GM19452 (cell line): ENCODE measurements around the gene PCDHGB2.
"Not testable (repeated sequence)": the region's sequence is repeated elsewhere in the genome, so short reads cannot be mapped to it uniquely, and the experiment has no call there.

Source experiments
- ATAC-seq: cut with Tn5 transposase; IDR thresholded peaks from one replicate; pipeline ENCODE4 v1.9.1; 2021; ENCODE audit not compliant: unreplicated experiment

Gene PCDHGB2

DNA sequence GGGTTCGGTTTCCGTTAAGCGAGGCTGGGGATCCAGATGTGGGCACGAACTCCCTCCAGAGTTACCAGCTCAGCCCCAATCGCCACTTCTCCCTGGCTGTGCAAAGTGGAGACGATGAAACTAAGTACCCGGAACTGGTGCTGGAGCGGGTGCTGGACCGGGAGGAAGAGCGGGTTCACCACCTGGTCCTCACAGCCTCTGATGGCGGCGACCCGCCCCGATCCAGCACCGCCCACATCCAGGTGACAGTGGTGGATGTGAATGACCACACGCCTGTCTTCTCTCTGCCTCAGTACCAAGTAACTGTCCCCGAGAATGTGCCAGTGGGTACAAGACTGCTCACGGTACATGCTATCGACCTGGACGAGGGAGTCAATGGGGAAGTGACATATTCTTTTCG is 23.6 kb downstream of the PCDHGB2 start:
- no peak for ATAC-seq

DNA sequence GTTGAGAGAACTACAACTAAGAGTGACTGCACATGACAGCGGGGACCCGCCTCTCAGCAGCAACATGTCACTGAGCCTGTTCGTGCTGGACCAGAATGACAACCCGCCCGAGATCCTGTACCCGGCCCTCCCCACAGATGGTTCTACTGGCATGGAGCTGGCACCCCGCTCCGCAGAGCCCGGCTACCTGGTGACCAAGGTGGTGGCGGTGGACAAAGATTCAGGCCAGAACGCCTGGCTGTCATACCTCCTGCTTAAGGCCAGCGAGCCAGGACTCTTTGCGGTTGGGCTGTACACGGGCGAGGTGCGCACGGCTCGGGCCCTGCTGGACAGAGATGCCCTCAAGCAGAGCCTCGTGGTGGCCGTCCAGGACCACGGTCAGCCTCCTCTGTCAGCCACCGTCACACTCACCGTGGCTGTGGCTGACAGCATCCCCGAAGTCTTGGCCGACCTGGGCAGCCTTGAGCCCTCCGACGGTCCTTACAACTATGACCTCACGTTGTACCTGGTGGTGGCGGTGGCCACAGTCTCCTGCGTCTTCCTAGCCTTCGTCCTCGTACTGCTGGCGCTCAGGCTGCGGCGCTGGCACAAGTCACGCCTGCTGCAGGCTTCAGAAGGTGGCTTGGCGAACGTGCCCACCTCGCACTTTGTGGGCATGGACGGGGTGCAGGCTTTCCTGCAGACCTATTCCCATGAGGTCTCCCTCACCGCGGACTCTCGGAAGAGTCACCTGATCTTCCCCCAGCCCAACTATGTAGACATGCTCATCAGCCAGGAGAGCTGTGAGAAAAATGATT is 24.9 kb downstream of the PCDHGB2 start:
- ATAC-seq = no peak

DNA sequence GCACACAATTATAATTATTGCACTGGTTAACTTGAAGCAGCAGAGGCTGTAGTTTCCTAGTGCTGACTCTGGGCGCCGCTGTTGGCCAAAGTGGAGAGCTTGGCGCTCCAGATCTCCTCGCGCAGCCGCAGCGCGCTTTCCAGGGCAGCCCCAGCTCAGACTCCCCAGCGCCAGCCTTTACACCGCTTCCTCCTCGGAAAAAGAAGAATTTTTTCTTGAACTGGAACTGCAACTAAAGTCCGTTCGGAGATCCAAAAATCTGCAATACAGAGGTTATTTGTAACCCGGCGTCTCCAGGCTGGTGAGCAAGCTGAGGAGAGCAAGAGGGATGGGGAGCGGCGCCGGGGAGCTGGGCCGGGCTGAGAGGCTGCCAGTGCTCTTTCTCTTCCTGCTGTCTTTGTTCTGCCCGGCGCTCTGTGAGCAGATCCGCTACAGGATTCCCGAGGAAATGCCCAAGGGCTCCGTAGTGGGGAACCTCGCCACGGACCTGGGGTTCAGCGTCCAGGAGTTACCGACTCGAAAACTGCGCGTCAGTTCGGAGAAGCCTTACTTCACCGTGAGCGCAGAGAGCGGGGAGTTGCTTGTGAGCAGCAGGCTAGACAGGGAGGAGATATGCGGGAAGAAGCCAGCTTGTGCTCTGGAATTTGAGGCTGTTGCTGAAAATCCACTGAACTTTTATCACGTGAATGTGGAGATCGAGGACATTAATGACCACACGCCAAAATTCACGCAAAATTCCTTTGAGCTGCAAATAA is 27.9 kb downstream of the PCDHGB2 start, which contains the start of gene PCDHGB4:
TSS of gene PCDHGB4 (plus strand) at position 142 of the 755 bp plus-strand sequence. CDS start at position 329, 187 bp downstream.
- ATAC-seq = not testable (repeated sequence)

DNA sequence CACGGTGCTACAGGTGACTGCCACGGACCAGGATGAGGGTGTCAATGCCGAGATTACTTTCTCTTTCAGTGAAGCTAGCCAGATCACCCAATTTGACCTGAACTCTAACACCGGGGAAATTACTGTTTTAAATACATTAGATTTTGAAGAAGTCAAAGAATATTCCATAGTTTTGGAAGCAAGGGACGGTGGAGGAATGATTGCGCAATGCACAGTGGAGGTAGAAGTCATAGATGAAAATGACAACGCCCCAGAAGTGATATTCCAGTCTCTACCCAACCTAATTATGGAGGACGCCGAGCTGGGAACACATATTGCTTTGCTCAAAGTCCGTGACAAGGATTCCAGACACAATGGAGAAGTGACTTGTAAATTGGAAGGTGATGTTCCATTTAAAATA is 28.9 kb downstream of the PCDHGB2 start:
- no peak for ATAC-seq

DNA sequence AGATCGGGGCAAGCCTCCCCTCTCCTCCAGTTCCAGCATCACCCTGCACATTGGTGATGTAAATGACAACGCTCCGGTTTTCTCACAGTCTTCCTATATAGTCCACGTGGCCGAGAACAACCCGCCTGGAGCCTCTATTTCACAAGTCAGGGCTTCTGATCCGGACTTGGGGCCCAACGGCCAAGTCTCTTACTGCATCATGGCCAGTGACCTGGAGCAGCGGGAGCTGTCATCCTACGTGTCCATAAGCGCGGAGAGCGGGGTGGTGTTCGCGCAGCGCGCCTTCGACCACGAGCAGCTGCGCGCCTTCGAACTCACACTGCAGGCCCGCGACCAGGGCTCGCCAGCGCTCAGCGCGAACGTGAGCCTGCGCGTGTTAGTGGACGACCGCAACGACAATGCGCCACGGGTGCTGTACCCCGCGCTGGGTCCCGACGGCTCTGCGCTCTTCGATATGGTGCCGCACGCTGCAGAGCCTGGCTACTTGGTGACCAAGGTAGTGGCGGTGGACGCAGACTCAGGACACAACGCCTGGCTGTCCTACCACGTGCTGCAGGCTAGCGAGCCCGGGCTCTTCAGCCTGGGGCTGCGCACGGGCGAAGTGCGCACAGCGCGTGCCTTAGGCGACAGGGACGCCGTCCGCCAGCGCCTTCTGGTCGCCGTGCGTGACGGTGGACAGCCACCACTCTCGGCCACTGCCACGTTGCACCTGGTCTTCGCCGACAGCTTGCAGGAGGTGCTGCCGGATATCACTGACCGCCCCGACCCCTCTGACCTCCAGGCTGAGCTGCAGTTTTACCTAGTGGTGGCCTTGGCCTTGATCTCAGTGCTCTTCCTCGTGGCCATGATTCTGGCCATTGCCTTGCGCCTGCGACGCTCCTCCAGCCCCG is 29.6 kb downstream of the PCDHGB2 start:
- ATAC-seq = no peak

DNA sequence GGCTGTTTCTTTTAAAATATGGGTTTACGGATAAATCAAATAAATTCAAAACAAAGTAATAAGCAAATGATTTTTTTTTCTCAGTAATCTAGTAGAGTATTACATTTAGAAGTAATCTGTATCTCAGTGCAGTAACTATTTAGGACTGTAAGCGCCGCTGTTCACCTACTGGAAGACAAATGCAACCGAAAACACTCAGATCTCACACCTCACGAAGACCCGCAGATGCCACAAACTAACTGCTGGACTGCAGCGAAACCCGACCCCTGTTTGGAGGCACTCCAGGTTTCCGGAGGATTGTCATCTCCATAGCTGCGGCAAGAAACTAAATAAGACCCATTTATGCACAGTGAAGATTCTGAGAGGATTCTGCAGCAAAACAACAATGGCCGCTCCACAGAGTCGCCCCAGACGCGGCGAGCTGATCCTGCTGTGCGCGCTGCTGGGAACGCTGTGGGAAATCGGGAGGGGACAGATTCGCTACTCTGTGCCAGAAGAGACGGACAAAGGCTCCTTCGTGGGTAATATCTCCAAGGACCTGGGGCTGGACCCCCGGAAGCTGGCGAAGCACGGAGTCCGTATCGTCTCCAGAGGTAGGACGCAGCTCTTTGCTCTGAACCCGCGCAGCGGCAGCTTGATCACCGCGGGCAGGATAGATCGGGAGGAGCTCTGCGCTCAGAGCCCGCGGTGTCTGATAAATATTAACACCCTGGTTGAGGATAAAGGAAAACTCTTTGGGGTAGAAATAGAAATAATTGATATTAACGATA is 32.8 kb downstream of the PCDHGB2 start, which contains the start of gene PCDHGA8:
TSS of gene PCDHGA8 (plus strand) at position 205 of the 770 bp plus-strand sequence. CDS start at position 386, 181 bp downstream.
- ATAC-seq = no peak

DNA sequence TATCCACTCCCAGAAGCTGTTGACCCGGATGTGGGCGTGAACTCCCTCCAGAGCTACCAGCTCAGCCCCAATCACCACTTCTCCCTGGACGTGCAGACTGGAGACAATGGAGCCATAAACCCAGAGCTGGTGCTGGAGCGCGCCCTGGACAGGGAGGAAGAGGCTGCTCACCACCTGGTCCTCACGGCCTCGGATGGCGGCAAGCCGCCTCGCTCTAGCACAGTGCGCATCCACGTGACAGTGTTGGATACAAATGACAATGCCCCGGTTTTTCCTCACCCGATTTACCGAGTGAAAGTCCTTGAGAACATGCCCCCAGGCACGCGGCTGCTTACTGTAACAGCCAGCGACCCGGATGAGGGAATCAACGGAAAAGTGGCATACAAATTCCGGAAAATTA is 33.5 kb downstream of the PCDHGB2 start:
- ATAC-seq = no peak

DNA sequence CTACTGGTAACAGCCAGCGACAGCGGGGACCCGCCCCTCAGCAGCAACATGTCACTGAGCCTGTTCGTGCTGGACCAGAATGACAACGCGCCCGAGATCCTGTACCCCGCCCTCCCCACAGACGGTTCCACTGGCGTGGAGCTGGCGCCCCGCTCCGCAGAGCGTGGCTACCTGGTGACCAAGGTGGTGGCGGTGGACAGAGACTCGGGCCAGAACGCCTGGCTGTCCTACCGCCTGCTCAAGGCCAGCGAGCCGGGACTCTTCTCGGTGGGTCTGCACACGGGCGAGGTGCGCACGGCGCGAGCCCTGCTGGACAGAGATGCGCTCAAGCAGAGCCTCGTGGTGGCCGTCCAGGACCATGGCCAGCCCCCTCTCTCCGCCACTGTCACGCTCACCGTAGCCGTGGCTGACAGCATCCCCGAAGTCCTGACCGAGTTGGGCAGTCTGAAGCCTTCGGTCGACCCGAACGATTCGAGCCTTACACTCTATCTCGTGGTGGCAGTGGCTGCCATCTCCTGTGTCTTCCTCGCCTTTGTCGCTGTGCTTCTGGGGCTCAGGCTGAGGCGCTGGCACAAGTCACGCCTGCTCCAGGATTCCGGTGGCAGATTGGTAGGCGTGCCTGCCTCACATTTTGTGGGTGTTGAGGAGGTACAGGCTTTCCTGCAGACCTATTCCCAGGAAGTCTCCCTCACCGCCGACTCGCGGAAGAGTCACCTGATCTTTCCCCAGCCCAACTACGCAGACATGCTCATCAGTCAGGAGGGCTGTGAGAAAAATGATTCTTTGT is 34.8 kb downstream of the PCDHGB2 start:
- not testable (repeated sequence) for ATAC-seq

DNA sequence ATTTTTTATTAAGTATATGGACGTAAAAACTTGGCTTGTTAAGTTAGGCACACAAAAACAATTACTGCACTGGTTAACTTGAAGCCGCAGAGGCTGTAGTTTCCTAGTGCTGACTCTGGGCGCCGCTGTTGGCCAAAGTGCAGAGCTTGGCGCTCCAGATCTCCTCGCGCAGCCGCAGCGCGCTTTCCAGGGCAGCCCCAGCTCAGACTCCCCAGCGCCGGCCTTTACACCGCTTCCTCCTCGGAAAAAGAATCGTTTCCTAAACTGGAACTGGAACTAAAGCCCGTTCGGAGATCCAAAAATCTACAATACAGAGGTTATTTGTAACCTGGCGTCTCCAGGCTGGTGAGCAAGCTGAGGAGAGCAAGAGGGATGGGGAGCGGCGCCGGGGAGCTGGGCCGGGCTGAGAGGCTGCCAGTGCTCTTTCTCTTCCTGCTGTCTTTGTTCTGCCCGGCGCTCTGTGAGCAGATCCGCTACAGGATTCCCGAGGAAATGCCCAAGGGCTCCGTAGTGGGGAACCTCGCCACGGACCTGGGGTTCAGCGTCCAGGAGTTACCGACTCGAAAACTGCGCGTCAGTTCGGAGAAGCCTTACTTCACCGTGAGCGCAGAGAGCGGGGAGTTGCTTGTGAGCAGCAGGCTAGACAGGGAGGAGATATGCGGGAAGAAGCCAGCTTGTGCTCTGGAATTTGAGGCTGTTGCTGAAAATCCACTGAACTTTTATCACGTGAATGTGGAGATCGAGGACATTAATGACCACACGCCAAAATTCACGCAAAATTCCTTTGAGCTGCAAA is 38.2 kb downstream of the PCDHGB2 start, which contains the start of gene PCDHGB5:
TSS of gene PCDHGB5 (plus strand) at position 192 of the 796 bp plus-strand sequence. CDS start at position 373, 181 bp downstream.
- ATAC-seq = peak; percentile 83

DNA sequence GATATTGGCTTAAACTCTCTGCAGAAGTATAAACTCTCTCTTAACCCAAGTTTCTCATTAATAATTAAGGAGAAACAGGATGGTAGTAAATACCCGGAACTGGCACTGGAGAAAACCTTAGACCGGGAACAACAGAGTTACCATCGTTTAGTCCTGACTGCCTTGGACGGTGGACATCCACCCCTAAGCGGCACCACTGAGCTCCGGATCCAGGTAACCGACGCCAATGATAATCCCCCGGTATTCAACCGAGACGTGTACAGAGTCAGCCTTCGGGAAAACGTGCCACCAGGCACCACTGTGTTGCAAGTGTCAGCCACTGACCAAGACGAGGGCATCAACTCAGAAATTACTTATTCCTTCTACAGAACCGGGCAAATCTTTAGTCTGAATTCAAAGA is 38.8 kb downstream of the PCDHGB2 start:
- no peak for ATAC-seq

DNA sequence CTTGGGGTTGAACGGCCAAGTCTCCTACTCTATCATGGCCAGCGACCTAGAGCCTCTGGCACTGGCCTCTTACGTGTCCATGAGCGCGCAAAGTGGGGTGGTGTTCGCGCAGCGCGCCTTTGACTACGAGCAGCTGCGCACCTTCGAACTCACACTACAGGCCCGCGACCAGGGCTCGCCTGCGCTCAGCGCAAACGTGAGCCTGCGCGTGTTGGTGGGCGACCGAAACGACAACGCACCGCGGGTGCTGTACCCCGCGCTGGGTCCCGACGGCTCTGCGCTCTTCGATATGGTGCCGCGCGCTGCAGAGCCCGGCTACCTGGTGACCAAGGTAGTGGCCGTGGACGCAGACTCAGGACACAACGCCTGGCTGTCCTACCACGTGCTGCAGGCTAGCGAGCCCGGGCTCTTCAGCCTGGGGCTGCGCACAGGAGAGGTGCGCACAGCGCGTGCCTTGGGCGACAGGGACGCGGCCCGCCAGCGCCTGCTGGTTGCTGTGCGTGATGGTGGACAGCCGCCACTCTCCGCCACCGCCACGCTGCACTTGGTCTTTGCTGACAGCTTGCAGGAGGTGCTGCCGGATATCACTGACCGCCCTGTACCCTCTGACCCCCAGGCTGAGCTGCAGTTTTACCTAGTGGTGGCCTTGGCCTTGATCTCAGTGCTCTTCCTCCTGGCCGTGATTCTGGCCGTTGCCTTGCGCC is 39.9 kb downstream of the PCDHGB2 start:
- ATAC-seq = no peak

DNA sequence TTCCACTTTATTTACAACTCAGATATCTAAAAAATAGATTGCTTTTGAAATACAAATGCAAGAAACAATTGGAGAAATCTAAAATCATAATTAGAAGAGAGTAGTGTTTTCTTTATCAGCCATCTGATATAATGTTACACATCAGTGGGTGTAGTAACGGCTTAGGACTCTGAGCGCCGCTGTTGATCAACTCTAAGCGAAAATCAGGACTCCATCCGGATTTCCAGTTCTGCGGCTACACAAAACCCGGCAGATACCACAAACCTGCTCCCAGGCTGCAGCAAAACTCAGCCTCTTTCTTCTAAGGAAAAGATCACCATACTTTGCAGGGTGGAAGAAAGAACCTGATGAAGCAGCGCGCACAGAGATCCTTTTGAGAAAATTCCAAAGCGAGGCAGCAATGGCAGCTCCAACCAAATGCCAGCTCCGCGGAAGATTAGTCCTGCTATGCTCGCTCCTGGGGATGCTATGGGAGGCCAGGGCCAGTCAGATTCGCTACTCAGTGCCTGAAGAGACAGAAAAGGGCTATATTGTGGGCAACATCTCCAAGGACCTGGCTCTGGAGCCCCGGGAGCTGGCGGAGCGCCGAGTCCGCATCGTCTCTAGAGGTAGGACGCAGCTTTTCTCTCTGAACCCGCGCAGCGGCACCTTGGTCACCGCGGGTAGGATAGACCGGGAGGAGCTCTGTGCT is 42.9 kb downstream of the PCDHGB2 start, which contains the start of gene PCDHGA9:
TSS of gene PCDHGA9 (plus strand) at position 226 of the 691 bp plus-strand sequence. CDS start at position 401, 175 bp downstream.
- no peak for ATAC-seq

DNA sequence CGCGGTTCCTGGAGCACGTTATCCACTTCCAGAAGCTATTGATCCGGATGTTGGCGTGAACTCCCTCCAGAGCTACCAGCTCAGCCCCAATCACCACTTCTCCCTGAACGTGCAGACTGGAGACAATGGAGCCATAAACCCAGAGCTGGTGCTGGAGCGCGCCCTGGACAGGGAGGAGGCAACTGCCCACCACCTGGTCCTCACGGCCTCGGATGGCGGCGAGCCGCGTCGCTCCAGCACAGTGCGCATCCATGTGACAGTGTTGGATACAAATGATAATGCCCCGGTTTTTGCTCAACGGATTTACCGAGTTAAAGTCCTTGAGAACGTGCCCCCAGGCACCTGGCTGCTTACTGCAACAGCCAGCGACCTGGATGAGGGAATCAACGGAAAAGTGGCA is 43.6 kb downstream of the PCDHGB2 start:
- no peak for ATAC-seq

DNA sequence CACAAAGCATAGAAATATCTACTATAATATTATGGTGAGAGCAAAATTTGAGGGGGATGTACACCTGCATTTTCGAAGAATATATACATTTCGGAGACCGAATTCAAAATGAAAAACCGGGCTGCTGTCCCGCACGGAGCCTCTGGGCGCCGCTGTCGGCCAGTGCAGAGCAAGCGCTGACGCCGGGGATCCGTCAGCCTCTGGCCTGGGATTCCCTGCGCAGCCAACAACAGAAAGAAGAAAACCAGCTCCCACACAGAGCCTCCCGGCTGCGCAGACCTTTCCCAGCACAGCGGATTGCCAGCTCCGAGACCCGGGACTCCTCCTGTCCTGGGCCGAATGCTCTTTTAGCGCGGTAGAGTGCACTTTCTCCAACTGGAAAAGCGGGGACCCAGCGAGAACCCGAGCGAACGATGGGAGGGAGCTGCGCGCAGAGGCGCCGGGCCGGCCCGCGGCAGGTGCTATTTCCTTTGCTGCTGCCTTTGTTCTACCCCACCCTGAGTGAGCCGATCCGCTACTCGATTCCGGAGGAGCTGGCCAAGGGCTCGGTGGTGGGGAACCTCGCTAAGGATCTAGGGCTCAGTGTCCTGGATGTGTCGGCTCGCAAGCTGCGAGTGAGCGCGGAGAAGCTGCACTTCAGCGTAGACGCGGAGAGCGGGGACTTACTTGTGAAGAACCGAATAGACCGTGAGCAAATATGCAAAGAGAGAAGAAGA is 48.2 kb downstream of the PCDHGB2 start, which contains the start of gene PCDHGB6:
TSS of gene PCDHGB6 (plus strand) at position 232 of the 716 bp plus-strand sequence. CDS start at position 414, 182 bp downstream.
- peak; percentile 86 for ATAC-seq

DNA sequence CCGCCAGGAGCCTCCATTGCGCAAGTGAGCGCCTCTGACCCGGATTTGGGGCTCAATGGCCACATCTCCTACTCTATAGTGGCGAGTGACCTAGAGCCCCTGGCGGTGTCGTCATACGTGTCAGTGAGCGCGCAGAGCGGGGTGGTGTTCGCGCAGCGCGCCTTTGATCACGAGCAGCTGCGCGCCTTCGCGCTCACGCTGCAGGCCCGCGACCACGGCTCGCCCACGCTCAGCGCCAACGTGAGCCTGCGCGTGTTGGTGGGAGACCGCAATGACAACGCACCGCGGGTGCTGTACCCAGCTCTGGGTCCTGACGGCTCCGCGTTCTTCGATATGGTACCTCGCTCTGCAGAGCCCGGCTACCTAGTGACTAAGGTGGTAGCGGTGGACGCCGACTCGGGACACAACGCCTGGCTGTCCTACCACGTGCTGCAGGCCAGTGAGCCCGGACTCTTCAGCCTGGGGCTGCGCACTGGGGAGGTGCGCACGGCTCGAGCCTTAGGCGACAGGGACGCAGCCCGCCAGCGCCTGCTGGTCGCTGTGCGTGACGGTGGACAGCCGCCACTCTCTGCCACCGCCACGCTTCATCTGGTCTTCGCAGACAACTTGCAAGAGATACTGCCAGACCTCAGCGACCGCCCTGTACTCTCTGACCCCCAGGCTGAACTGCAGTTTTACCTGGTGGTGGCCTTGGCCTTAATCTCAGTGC is 50.0 kb downstream of the PCDHGB2 start:
- ATAC-seq = no peak

DNA sequence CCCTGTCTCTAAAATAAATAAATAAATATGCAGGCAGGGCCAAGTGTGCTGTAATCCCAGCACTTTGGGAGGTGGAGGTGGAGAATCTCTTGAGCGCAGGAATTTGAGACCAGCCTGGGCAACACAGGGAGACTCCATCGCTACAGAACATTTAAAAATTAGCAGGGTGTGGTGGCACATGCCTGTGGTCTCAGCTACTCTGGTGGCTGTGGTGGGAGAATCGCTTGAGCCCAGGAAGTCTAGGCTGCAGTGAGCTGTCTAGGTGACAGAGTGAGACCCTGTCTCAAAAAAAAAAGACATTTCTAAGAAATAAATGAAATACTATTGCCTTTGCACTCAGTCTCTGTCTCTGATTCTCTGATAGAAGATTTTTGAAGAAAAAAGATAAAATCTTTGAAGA is 51.8 kb downstream of the PCDHGB2 start:
- ATAC-seq = no peak
